Measurements from ENCODE around the gene NTN4.
A peak's percentile ranks its signal among the peaks of the same experiment; 100 is the strongest.

The NTN4 gene

DNA sequence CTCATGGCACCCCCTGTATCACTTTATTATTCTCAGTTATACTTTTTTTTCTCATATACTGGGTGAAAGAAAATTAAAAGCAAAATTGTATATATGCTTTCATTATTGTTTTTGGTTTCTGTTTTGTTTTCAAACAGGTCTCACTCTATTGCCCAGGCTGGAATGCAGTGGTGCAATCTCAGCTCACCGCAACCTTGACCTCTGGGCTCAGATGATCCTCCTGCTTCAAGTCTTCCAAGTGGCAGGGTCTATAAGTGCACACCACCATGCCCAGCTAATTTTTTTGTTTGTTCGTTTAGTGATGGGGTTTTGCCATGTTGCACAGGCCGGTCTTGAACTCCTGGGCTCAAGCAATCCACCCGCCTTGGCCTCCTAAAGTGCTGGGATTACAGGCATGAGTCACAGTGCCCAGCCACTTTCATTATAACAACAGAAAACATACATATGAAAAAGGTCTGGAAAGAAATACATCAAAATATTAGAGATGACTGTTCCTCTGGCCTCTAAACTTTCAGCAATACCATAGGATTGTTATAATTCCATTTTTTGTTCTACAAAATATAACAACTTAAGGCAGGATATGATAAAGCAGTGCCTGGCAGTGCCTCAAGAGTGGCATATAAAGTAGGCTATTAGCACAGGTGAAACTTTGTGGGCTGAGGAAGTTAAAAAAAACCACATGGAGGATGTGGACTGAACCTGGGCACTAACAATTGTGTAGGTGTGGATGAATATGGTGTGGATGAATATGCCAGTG is 5.8 kb upstream of the NTN4 start:
- DNase-seq (ENCODE audit: extremely low read depth, low read depth): no peak
- TF ChIP-seq, protein P1, sequence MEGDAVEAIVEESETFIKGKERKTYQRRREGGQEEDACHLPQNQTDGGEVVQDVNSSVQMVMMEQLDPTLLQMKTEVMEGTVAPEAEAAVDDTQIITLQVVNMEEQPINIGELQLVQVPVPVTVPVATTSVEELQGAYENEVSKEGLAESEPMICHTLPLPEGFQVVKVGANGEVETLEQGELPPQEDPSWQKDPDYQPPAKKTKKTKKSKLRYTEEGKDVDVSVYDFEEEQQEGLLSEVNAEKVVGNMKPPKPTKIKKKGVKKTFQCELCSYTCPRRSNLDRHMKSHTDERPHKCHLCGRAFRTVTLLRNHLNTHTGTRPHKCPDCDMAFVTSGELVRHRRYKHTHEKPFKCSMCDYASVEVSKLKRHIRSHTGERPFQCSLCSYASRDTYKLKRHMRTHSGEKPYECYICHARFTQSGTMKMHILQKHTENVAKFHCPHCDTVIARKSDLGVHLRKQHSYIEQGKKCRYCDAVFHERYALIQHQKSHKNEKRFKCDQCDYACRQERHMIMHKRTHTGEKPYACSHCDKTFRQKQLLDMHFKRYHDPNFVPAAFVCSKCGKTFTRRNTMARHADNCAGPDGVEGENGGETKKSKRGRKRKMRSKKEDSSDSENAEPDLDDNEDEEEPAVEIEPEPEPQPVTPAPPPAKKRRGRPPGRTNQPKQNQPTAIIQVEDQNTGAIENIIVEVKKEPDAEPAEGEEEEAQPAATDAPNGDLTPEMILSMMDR (IDR thresholded peaks at IDR 0.05; ENCODE audit: low read depth, low read length, missing control alignments): no peak

DNA sequence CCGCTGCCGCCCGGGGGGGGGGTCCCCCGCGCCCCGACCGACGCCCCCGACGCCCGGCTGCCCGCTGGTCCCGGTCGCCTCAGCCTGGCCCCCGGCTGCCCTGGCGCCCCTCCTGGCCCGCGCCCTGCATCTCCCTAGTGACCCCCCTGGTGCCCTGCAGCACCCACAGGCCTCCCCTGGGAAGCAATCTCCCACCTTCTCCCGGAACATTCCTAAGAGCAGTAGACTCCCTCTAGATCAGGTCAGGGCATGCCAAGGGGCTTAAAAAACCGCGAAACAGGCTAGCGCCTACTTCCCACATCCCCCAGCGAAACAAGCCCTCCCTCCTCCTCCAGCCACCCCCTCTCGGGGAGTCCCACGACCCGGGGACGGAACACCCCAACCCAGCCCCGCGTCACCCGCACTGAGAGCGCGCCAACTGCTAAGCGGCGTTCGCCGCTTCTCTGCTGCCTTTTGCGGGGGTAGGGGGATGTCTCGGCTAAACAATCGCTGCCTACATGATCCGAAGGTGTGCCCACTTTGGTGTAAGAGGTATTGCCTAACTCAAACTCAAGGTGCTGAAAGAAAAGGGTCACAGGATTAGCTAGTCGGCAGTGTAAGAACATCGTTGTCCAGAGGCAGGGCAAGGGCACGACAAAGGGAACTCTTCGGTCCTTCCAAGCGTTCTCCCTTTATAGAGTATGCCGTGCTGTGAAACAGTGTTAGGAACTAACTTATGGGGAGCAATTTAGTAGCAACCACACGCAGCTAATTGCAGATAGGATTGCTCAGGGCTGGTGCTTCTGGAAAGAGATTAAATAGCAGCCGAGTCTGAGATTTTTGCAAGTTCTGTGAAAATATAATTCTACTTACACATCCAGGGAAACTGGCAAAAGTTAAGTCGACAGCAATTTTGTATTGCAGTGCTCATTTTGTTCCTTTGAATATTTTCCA is 619 bp upstream of the NTN4 start:
- no peak for DNase-seq (ENCODE audit: extremely low read depth, low read depth)
- TF ChIP-seq, protein P1 (IDR thresholded peaks at IDR 0.05; ENCODE audit: low read depth, low read length, missing control alignments): no peak
- peak overlapping the region; percentile 55 for H3K4me3 ChIP-seq (replicated peaks; ENCODE audit: low read depth, low read length)

More for the DNA sequence above, 5.8 kb upstream of the NTN4 start:
- no peak overlapping the region for H3K4me3 ChIP-seq (replicated peaks; ENCODE audit: low read depth, low read length)

DNA sequence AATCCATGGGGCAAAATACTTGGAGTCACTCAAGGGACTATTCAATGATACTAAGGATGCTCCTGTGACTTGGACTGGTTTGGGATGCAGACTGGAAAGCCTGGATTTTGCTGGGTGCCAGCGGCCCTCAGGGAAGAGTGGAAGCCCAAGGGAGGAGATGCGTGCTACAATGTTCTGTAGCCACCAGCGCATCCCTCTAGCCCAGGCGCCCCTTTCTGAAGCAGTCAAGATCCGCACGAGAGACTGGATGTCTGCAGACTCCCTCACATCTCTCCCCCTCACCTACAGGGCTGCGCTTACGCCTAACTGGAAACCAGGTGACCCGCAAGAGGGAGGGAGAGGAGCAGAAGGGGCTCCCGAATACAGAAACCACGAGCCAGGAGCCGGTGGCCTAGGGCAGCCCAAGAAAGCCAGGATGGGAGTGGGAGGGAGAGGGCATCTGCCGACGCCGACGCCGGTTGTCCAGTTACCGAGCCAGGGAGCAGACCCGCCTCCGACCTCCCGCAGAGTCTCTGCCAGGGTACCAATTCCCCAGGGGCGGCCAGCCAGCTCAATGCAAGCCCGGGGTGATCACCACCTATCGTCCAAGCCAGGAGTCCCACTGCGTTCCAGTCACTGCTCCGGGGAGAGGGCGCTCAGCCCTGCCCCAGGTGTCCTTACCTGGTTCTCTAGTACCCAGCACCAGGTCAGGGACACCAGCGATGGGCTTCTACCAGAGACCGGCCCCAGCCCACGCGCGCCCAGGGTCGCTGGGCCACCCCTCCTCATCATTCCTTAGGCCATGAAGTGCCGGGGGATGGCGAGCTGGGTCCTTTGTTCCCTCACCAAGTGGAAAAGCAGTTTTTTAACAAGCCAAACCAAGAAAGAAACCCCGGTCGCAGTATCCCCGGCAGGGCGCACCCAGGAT is 1.2 kb downstream of the NTN4 start:
- no peak for DNase-seq (ENCODE audit: extremely low read depth, low read depth)
- TF ChIP-seq, protein P1 (IDR thresholded peaks at IDR 0.05; ENCODE audit: low read depth, low read length, missing control alignments): no peak
- H3K4me3 ChIP-seq (replicated peaks; ENCODE audit: low read depth, low read length): peak overlapping the region; percentile 55

DNA sequence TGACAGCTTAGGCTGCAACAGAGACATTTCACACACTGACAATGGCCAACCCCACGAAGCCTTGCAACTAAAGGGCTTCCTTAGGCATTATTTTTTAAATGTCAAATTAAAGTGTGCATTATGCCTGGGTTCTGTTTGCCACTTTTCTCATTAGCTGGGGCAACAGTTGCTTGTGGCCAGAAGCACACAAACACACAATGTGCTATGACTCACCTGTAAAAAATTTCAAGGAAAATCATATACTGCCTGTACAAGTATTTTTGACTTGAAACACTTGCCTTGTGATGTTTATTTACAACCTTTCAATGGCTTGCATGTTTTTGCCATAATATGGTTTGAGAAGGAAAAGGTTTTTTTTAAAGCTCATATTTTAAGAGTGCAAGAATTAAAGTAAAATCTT is 1.9 kb downstream of the NTN4 start:
- TF ChIP-seq, protein P1 (IDR thresholded peaks at IDR 0.05; ENCODE audit: low read depth, low read length, missing control alignments): no peak
- no peak overlapping the region for H3K4me3 ChIP-seq (replicated peaks; ENCODE audit: low read depth, low read length)
- DNase-seq (ENCODE audit: extremely low read depth, low read depth): peak; percentile 7

DNA sequence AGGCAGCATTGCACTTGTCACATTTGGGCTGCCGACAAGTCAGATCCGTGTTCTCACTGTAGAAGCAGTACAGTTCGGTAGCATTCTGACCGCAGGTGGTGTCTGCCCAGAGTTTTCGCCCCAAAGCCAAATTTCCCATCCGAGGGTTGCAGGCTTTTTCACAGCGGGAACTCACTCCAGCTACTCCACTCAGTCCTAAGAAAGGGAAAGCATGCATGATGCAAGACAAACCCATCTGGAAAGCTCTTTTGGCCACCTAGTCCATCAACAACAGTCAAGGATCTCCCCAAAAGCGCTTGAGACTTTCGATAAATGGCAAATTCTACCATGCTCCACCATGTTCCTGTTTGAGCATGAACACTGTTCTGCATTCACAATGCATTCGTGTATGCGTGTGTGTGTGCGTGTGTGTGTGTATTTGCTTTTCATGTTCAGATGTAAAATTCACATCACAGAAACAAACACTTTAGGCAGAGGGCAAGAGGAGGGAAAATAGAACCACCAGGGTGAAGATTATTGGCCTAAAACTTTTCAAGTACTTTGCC is 3.2 kb downstream of the NTN4 start:
- H3K4me3 ChIP-seq (replicated peaks; ENCODE audit: low read depth, low read length): no peak overlapping the region
- TF ChIP-seq, protein P1 (IDR thresholded peaks at IDR 0.05; ENCODE audit: low read depth, low read length, missing control alignments): no peak
- no peak for DNase-seq (ENCODE audit: extremely low read depth, low read depth)

DNA sequence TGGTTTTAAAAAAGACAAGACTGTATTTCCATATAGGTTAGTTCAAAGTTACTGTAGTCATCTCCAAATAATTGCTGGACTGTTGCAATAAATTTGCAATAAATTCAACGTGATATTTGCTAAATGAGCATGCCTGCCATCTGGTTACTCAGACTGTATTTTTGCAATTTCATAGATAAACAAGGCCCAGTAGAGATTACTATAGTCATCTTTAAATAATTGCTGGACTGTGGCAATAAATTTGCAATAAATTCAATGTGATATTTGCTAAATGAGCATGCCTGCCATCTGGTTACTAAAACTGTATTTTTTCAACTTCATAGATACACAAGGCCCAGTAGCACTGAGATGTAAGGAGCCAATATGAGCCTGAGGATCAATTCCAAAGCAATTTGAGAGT is 5.6 kb downstream of the NTN4 start:
- DNase-seq (ENCODE audit: extremely low read depth, low read depth): no peak
- H3K4me3 ChIP-seq (replicated peaks; ENCODE audit: low read depth, low read length): no peak overlapping the region
- TF ChIP-seq, protein P1 (IDR thresholded peaks at IDR 0.05; ENCODE audit: low read depth, low read length, missing control alignments): no peak

Data from HFF-Myc (cell line).